ENCODE results near the gene RFC4.
A peak's percentile ranks its signal among the peaks of the same experiment; 100 is the strongest.
"Not testable (repeated sequence)": the region's sequence is repeated elsewhere in the genome, so short reads cannot be mapped to it uniquely, and the experiment has no call there.

Gene RFC4

DNA sequence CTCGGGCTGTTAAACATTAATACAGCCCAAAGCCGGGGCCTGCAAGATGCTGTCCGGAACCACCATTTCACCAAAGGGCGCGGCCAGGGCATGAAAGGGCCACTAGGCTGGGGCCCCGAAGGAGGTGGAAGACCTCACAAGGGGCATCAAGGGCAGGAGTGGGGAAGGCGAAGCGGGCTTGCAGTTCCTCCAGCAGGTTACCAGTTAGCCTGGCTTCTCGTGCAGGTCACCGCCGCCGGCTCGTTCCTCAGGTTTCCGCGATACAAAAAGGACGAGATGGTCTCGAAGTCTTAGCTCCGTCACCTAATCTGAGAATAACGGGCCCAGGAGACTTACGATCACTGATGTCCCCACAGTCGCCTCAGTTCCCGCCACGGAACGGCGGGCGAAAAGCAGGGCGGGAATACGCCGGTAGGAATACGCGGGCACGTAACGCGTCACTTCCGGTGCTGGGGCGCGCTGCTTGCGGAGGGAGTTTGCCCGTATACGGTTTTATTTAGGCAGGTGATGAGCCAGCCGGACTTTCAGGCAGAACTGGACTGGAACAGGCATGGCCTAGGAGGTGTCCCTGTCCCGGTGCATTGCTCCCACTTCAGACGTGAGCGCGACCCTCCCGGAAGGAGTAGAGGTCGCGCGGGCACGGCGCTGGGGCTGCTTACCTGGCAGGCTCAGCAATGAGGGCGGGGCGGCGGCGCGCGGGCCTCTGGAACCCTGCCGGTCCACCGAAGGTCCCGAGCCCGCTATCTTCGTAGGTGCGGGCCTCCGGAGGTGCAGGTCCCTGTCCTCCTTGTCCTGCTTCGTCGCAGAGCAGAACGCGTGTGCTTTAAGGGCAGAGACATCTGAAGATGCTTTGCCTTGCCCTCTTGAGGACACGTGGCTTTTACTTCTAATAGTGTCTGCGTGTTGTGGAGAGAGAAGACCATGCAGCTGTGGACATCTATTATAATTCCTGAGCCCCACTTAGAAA is at the start of gene RFC4:
Gene RFC4, minus strand, starts transcription at position 394 of the 967 bp plus-strand sequence. CDS start 1,769 bp downstream, outside the sequence.
- peaks cover 29% of the 10 kb centered on the region for H3K36me3 Mint-ChIP-seq (ENCODE audit: low read depth)
- peak within 1 kb of the TSS; percentile 93 for H3K4me3 Mint-ChIP-seq
- H3K4me1 Mint-ChIP-seq (ENCODE audit: low read depth), result peaks cover 43% of the 10 kb centered on the region
- H3K27me3 Mint-ChIP-seq, result no peaks in the 10 kb centered on the region
- no peaks in the 10 kb centered on the region for H3K9me3 Mint-ChIP-seq
- H3K27ac Mint-ChIP-seq, result peak within 1 kb of the TSS; percentile 93

- peaks cover 3% of the 10 kb centered on the region for H3K9me3 Mint-ChIP-seq
- H3K36me3 Mint-ChIP-seq (ENCODE audit: low read depth), result peaks cover 10% of the 10 kb centered on the region
- no peak overlapping the region for H3K27ac Mint-ChIP-seq
- peaks cover 15% of the 10 kb centered on the region for H3K4me1 Mint-ChIP-seq (ENCODE audit: low read depth)
- no peak overlapping the region for H3K4me3 Mint-ChIP-seq
- H3K27me3 Mint-ChIP-seq, result no peaks in the 10 kb centered on the region
Observed at GRCh38 chr3:186854954-186855353, 48.7 kb upstream of the RFC4 start.

GRCh38 chr3:186854146-186854545 is 47.9 kb upstream of the RFC4 start:
- Mint-ChIP-seq H3K36me3 (ENCODE audit: low read depth) (peaks cover 2% of the 10 kb centered on the region), H3K27ac (no peak overlapping the region), H3K9me3 (peaks cover 3% of the 10 kb centered on the region), H3K4me1 (ENCODE audit: low read depth) (peaks cover 13% of the 10 kb centered on the region), H3K4me3 (no peak overlapping the region), H3K27me3 (no peaks in the 10 kb centered on the region)

GRCh38 chr3:186852994-186853393 is 46.7 kb upstream of the RFC4 start:
- Mint-ChIP-seq H3K36me3 (ENCODE audit: low read depth) (no peaks in the 10 kb centered on the region), H3K4me1 (ENCODE audit: low read depth) (peaks cover 13% of the 10 kb centered on the region), H3K27ac (no peak overlapping the region)

GRCh38 chr3:186851835-186852234 is 45.6 kb upstream of the RFC4 start:
- H3K4me3 Mint-ChIP-seq; H3K27ac Mint-ChIP-seq; H3K27me3 Mint-ChIP-seq; H3K9me3 Mint-ChIP-seq; H3K36me3 Mint-ChIP-seq (ENCODE audit: low read depth): not testable (repeated sequence)
- peaks cover 13% of the 10 kb centered on the region for H3K4me1 Mint-ChIP-seq (ENCODE audit: low read depth)

More at GRCh38 chr3:186852994-186853393, 46.7 kb upstream of the RFC4 start:
- H3K9me3 Mint-ChIP-seq, result peaks cover 3% of the 10 kb centered on the region
- H3K27me3 Mint-ChIP-seq, result no peaks in the 10 kb centered on the region
- no peak overlapping the region for H3K4me3 Mint-ChIP-seq

- no peaks in the 10 kb centered on the region for H3K9me3 Mint-ChIP-seq
- no peak overlapping the region for H3K4me3 Mint-ChIP-seq
- peaks cover 12% of the 10 kb centered on the region for H3K27me3 Mint-ChIP-seq
- H3K4me1 Mint-ChIP-seq (ENCODE audit: low read depth), result peaks cover 13% of the 10 kb centered on the region
- H3K27ac Mint-ChIP-seq, result no peak overlapping the region
- no peaks in the 10 kb centered on the region for H3K36me3 Mint-ChIP-seq (ENCODE audit: low read depth)
Observed at GRCh38 chr3:186849374-186849975, 43.2 kb upstream of the RFC4 start.

DNA sequence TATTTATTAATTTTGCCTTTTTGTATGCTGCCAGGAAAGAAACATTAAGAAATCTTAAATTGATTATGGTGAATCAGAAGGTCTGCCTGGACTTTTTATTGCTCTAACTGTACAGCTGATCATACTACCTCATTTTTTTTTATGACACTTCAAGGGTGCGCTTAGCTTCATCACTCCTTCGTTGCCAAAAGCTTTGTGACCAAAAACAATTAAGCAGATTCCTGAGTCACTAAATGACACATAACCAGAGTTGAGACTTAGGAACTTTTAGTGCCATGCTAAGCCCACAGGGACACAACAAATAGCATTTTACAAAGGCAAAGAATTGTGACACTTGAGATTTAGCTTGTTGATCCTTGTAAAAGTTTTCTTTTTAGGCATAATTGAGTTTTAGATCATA is 41.2 kb upstream of the RFC4 start:
- H3K4me3 Mint-ChIP-seq, result no peak overlapping the region
- no peak overlapping the region for H3K27ac Mint-ChIP-seq
- H3K9me3 Mint-ChIP-seq, result no peaks in the 10 kb centered on the region
- H3K36me3 Mint-ChIP-seq (ENCODE audit: low read depth), result no peaks in the 10 kb centered on the region
- peaks cover 13% of the 10 kb centered on the region for H3K4me1 Mint-ChIP-seq (ENCODE audit: low read depth)
- H3K27me3 Mint-ChIP-seq, result peaks cover 12% of the 10 kb centered on the region

- no peak overlapping the region for H3K27ac Mint-ChIP-seq
- H3K9me3 Mint-ChIP-seq, result no peaks in the 10 kb centered on the region
- peaks cover 12% of the 10 kb centered on the region for H3K27me3 Mint-ChIP-seq
- no peaks in the 10 kb centered on the region for H3K36me3 Mint-ChIP-seq (ENCODE audit: low read depth)
- no peak overlapping the region for H3K4me3 Mint-ChIP-seq
- H3K4me1 Mint-ChIP-seq (ENCODE audit: low read depth), result peaks cover 4% of the 10 kb centered on the region
Observed at GRCh38 chr3:186845756-186846155, 39.5 kb upstream of the RFC4 start.

- H3K27ac Mint-ChIP-seq, result no peak overlapping the region
- H3K4me1 Mint-ChIP-seq (ENCODE audit: low read depth), result peaks cover 4% of the 10 kb centered on the region
- peaks cover 12% of the 10 kb centered on the region for H3K27me3 Mint-ChIP-seq
- no peaks in the 10 kb centered on the region for H3K9me3 Mint-ChIP-seq
- H3K36me3 Mint-ChIP-seq (ENCODE audit: low read depth), result no peaks in the 10 kb centered on the region
- H3K4me3 Mint-ChIP-seq, result no peak overlapping the region
Observed at GRCh38 chr3:186844908-186845307, 38.6 kb upstream of the RFC4 start.

DNA sequence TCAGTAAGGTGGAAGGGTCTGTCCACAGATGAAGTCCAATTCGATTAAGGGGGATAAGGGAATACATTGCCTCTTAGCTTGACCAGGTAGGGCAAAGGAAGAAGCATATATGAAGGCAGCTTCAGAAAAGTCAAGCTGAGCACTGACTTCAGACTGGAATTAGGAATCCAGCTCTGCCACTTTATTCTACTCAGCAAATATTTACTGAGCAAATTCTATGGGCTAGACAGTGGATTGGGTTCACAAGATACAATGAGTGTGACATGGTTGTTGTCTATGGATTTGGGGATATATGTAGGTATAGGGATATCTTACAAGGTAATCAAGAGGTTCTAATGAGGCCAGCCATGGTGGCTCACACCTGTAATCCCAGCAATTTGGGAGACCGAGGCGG is 36.8 kb upstream of the RFC4 start:
- Mint-ChIP-seq H3K9me3 (no peaks in the 10 kb centered on the region), H3K4me3 (no peak overlapping the region), H3K4me1 (ENCODE audit: low read depth) (no peaks in the 10 kb centered on the region), H3K36me3 (ENCODE audit: low read depth) (no peaks in the 10 kb centered on the region), H3K27ac (no peak overlapping the region), H3K27me3 (peaks cover 12% of the 10 kb centered on the region)

- Mint-ChIP-seq H3K27me3 (peaks cover 12% of the 10 kb centered on the region), H3K9me3 (no peaks in the 10 kb centered on the region), H3K4me3 (no peak within 1 kb of the TSS), H3K27ac (no peak within 1 kb of the TSS), H3K36me3 (ENCODE audit: low read depth) (no peaks in the 10 kb centered on the region), H3K4me1 (ENCODE audit: low read depth) (no peaks in the 10 kb centered on the region)
Observed at GRCh38 chr3:186842426-186843038, 36.2 kb upstream of the RFC4 start, which contains the start of gene ADIPOQ. TSS of gene ADIPOQ (plus strand) at chr3:186842710. CDS start at chr3:186853059, 10,349 bp downstream.

GRCh38 chr3:186841620-186842019 is 35.3 kb upstream of the RFC4 start:
- Mint-ChIP-seq H3K9me3 (no peaks in the 10 kb centered on the region), H3K27me3 (peaks cover 8% of the 10 kb centered on the region), H3K27ac (no peak overlapping the region), H3K4me1 (ENCODE audit: low read depth) (no peaks in the 10 kb centered on the region), H3K36me3 (ENCODE audit: low read depth) (no peaks in the 10 kb centered on the region), H3K4me3 (no peak overlapping the region)

GRCh38 chr3:186839874-186840641 is 33.8 kb upstream of the RFC4 start:
- Mint-ChIP-seq H3K9me3 (no peaks in the 10 kb centered on the region), H3K27me3 (peaks cover 5% of the 10 kb centered on the region), H3K36me3 (ENCODE audit: low read depth) (no peaks in the 10 kb centered on the region), H3K27ac (no peak overlapping the region), H3K4me1 (ENCODE audit: low read depth) (no peaks in the 10 kb centered on the region), H3K4me3 (no peak overlapping the region)

- Mint-ChIP-seq H3K36me3 (ENCODE audit: low read depth) (no peaks in the 10 kb centered on the region), H3K9me3 (no peaks in the 10 kb centered on the region), H3K27me3 (peaks cover 55% of the 10 kb centered on the region), H3K4me1 (ENCODE audit: low read depth) (peaks cover 10% of the 10 kb centered on the region), H3K27ac (no peak overlapping the region), H3K4me3 (no peak overlapping the region)
Observed at GRCh38 chr3:186832276-186832675, 26.0 kb upstream of the RFC4 start.
